ENCODE results near the gene NR1H3.

GRCh38 chr11:47235163-47235562 lies 22.6 kb upstream of the NR1H3 start:
- TF ChIP-seq POLR2A (IDR thresholded peaks at IDR 0.05) (no peak), CTCF (IDR thresholded peaks at IDR 0.05) (no peak)
